ENCODE data around the gene CDH4.

- no peak for TF ChIP-seq CTCF (IDR thresholded peaks at IDR 0.05)
- TF ChIP-seq EZH2 (IDR thresholded peaks at IDR 0.05; ENCODE audit: borderline replicate concordance, insufficient read depth, low read depth, low read length, poor library complexity, severe bottlenecking): no peak
Observed at GRCh38 chr20:61311656-61312387, 59.8 kb downstream of the CDH4 start.

Data from B cell (primary cell).